Activated B cell treated with CpG ODN at 0.5 μM for 24 hours (primary cell): ENCODE data around the gene ZNF460. TPM values are rescaled to one million over a fixed set of nuclear protein-coding genes. Genes with fewer than 3 reads are reported as not detected.
A peak's percentile ranks its signal among the peaks of the same experiment; 100 is the strongest.

Experiments used
- ATAC-seq: fragments of 200-7000 bp; cut with Tn5 transposase; one replicate; pipeline ENCODE4 v1.10.0; 2021; ENCODE audit warnings: low read depth, mild to moderate bottlenecking, moderate library complexity
- CTCF ChIA-PET: fragments of 350-600 bp; sonication (Branson Sonifier 250); formaldehyde crosslinking; loops from one replicate; lab custom pipeline; 2021; ENCODE audit warnings: antibody characterized with exemption; lab: Charles Lee
- POLR2A ChIA-PET: fragments of 350-600 bp; sonication (Branson Sonifier 250); formaldehyde crosslinking; loops from one replicate; lab custom pipeline; 2021; ENCODE audit warnings: antibody characterized with exemption; lab: Charles Lee
- DNase-seq: peaks from one replicate; pipeline ENCODE4 v3.0.0; 2022
- H3K27ac Mint-ChIP-seq: one replicate; pipeline ENCODE4 v1.8.0; 2020; ENCODE audit warnings: mixed read lengths
- H3K27me3 Mint-ChIP-seq: one replicate; pipeline ENCODE4 v1.8.0; 2021; ENCODE audit warnings: mixed read lengths
- H3K36me3 Mint-ChIP-seq: one replicate; pipeline ENCODE4 v1.8.0; 2021; ENCODE audit warnings: low read depth, mixed read lengths
- H3K4me1 Mint-ChIP-seq: one replicate; pipeline ENCODE4 v1.8.0; 2021; ENCODE audit warnings: mixed read lengths
- H3K4me3 Mint-ChIP-seq: one replicate; pipeline ENCODE4 v1.8.0; 2020; ENCODE audit warnings: mild to moderate bottlenecking, mixed read lengths
- H3K9me3 Mint-ChIP-seq: one replicate; pipeline ENCODE4 v1.8.0; 2020; ENCODE audit warnings: mixed read lengths
- CTCF ChIP-seq: fragments of 200-600 bp; IDR thresholded peaks from one replicate; pipeline ENCODE4 v1.8.0; 2022; ENCODE audit warnings: antibody characterized with exemption, mild to moderate bottlenecking
- intact Hi-C: fragments of 100-400 bp; cut with micrococcal nuclease; formaldehyde crosslinking; loops from one replicate; pipeline ENCODE4 v1.15.1; 2024
- total RNA-seq: library from RNA; stranded (reverse); gene quantifications from 2 replicates; pipeline ENCODE4 v1.2.3, GENCODE V29; 2022

Gene ZNF460
- 132 and 161 TPM in 2 replicates for total RNA-seq

- peak; percentile 85 for ATAC-seq
- Mint-ChIP-seq H3K36me3 (peaks cover 42% of the 10 kb centered on the region), H3K4me3 (no peak within 1 kb of the TSS), H3K27ac (no peak within 1 kb of the TSS), H3K4me1 (peaks cover 47% of the 10 kb centered on the region), H3K27me3 (no peaks in the 10 kb centered on the region), H3K9me3 (no peaks in the 10 kb centered on the region)
- no peak for TF ChIP-seq CTCF
- DNase-seq: peak; percentile 96
- POLR2A ChIA-PET: interaction anchor here (0.6 to 1.3 kb wide), 8 partner anchors 8 to 1122 kb away, joined by 3 to 12 read pairs (median 8); partner anchors contain the start of genes ZNF548 and ZNF805
- CTCF ChIA-PET: no interaction called here
- intact Hi-C loops: loop anchor here (1.0 to 5.0 kb wide), 10 partner anchors 10 to 1138 kb away; partner anchors contain the start of genes TRAPPC2B, ZNF264, ZNF304 and ZNF444
Observed at GRCh38 chr19:57280165-57280961, at the start of gene ZNF460. ZNF460 (plus strand) TSS chr19:57280485; CDS start chr19:57280807, 322 bp downstream.

- intact Hi-C loops: no loop called here
- ATAC-seq (no peak), DNase-seq (no peak)
- ChIA-PET POLR2A (no interaction called here), CTCF (no interaction called here)
- H3K9me3 Mint-ChIP-seq: no peaks in the 10 kb centered on the region
- no peaks in the 10 kb centered on the region for H3K36me3 Mint-ChIP-seq
- no peak for TF ChIP-seq CTCF
- H3K4me1 Mint-ChIP-seq: peaks cover 8% of the 10 kb centered on the region
- H3K4me3 Mint-ChIP-seq: no peak overlapping the region
- no peak overlapping the region for H3K27ac Mint-ChIP-seq
- no peaks in the 10 kb centered on the region for H3K27me3 Mint-ChIP-seq
Observed at GRCh38 chr19:57231686-57232085, 48.6 kb upstream of the ZNF460 start.

- CTCF ChIA-PET: no interaction called here
- H3K9me3 Mint-ChIP-seq: no peaks in the 10 kb centered on the region
- no peak overlapping the region for H3K4me3 Mint-ChIP-seq
- peaks cover 8% of the 10 kb centered on the region for H3K4me1 Mint-ChIP-seq
- H3K27me3 Mint-ChIP-seq: no peaks in the 10 kb centered on the region
- H3K36me3 Mint-ChIP-seq: no peaks in the 10 kb centered on the region
- DNase-seq (no peak), ATAC-seq (no peak)
- no peak overlapping the region for H3K27ac Mint-ChIP-seq
- TF ChIP-seq CTCF: no peak
- POLR2A ChIA-PET: interaction anchor here (0.6 kb wide), 1 partner anchor 30 kb away, joined by 3 read pairs; no protein-coding TSS in a partner anchor
- intact Hi-C loops: no loop called here
Observed at GRCh38 chr19:57233207-57233606, 47.1 kb upstream of the ZNF460 start.

- no peak for TF ChIP-seq CTCF
- DNase-seq (no peak), ATAC-seq (no peak)
- ChIA-PET POLR2A (interaction anchor here (0.6 to 2.2 kb wide), 16 partner anchors 23 to 393 kb away, joined by 3 to 23 read pairs (median 7); partner anchors contain the start of genes ZNF211, ZNF264, ZNF304 and ZNF460), CTCF (no interaction called here)
- Mint-ChIP-seq H3K27ac (peak overlapping the region; percentile 93), H3K27me3 (no peaks in the 10 kb centered on the region), H3K4me3 (peak overlapping the region; percentile 95), H3K9me3 (no peaks in the 10 kb centered on the region), H3K4me1 (peaks cover 37% of the 10 kb centered on the region), H3K36me3 (peaks cover 29% of the 10 kb centered on the region)
- intact Hi-C loops: loop anchor here (1.0 to 10.0 kb wide), 9 partner anchors 40 to 943 kb away; partner anchors contain the start of genes TRAPPC2B, ZNF17, ZNF264 and ZNF274
Observed at GRCh38 chr19:57239982-57240310, 40.3 kb upstream of the ZNF460 start.
